Sciatic nerve (tissue), 2 donors: Measurements from ENCODE around the gene TPD52L2. TPM values are rescaled to one million over a fixed set of nuclear protein-coding genes. Genes with fewer than 3 reads are reported as not detected.
"Not testable (repeated sequence)": the region's sequence is repeated elsewhere in the genome, so short reads cannot be mapped to it uniquely, and the experiment has no call there.

Experiments used
- ATAC-seq: fragments of 200-7000 bp; cut with Tn5 transposase; one replicate; pipeline ENCODE4 v1.9.1; 2020; ENCODE audit warnings: mild to moderate bottlenecking, moderate library complexity
- DNase-seq: peaks from one replicate; pipeline ENCODE4 v3.0.0-alpha.2; 2020; ENCODE audit warnings: low spot score
- intact Hi-C: fragments of 100-400 bp; cut with DNase I; formaldehyde crosslinking; loops from one replicate; pipeline ENCODE4 v1.14.2; 2022
- total RNA-seq: library from RNA; stranded (reverse); fragmentation: NEBNext Ultra II Directional; extraction: Animal tissue kit (Norgen Biotek cat#: 25700); gene quantifications from one replicate; pipeline ENCODE4 v1.2.1, GENCODE V29; 2021
- donor health status: DM: no; HTN: no; CAD: no.
- donor health status: DM: no; HTN: no; CAD: no.

Gene TPD52L2
- total RNA-seq, 1 donor from 2014 or later, result 69.1 TPM

DNA sequence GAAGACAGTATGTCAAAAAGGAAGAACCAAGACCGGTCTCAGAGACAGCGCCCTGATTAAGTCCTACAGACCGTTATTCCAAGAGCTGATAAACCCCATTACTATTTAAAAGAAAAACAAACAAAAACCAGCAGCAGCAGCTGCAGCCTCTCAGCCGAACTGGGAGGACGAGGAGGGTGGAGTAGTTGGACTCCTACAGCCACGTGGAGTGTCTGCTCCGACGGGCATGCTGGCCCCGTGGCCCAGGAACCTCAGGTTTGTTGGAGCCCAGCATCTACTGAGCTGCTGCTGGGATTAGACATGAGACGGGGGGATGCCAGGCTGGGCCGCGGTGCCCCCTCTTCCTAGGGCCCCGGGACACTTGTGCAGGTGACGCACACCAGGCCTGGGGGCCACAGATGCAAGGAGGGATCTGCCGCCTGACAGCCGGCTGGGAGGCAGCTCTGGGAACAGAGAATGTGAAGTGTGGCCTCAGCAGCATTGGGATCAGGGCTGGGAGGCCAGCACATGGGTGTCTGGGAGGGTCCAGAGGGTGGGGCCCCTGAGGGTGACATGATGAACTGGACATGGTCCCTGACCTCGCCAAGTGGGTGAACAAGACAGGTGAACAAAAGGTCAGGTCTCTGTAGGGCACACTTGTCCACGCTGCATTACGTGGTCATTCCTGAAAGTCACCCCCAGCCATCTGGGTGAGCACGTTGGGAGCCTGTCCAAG, 31.1 kb upstream of the TPD52L2 start:
- intact Hi-C loops, result no loop called here
- no peak for DNase-seq
- ATAC-seq, result no peak

DNA sequence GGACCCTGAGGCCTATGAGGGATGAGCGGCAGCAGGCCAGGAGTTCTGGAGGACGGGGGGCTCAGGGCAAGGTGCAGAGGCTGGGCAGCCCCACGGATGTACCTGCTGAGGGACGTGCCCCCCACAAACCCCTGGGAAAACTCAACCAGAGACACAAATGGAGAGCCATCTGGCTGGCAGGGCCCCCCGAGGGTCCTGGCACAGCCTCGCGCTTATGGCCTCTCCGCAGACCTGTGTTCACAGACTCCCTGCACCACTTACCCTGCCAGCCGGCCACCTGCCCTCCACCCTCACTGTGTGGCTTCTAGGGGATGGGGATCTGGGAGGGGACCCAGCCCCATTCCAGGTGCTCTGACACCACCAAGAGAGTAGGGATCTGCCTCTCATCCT, 30.6 kb upstream of the TPD52L2 start:
- ATAC-seq (peak; percentile 0), DNase-seq (no peak)
- intact Hi-C loops, result no loop called here

DNA sequence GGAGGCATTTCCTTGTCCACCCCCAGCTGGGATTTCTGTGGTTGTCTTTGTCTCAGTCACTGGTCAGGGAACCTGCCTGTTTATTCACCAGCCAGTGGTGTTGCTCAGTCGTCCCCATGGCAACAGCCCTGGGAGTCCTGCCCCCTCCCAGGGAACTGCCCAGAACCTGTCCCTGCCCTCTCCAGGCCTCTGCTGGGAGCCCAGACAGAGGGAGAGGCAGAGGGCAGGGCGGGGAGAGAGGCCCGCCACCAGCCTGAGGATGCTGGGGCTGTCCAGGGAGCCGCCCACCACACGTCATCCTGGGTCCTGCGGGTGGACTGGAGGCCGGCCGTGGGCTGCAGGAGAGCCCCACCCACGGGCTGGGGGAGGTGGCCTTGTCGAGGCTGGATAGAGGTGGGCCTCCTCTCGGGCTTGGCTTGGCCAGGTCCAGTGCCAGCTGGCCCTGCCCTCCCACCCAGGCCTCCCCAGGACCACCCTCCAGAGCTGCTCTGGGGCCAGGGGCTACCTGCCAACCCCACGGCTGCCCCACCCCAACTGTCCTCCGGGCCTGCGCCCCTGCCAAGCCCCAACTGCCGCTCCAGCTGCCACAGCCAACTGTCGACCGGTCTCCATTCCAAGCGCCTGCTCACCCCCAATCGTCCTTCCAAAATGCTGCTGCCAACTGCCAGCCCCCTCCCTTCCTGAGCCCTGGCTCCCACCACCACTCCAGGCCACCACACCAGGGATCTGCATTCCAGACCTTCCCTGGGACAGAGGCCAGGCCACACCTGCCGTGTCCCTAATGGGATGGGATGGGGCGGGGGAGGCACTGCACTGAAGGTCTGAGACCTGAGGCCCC, 29.8 kb upstream of the TPD52L2 start:
- intact Hi-C loops, result no loop called here
- DNase-seq (peak; percentile 89), ATAC-seq (peak; percentile 95)

DNA sequence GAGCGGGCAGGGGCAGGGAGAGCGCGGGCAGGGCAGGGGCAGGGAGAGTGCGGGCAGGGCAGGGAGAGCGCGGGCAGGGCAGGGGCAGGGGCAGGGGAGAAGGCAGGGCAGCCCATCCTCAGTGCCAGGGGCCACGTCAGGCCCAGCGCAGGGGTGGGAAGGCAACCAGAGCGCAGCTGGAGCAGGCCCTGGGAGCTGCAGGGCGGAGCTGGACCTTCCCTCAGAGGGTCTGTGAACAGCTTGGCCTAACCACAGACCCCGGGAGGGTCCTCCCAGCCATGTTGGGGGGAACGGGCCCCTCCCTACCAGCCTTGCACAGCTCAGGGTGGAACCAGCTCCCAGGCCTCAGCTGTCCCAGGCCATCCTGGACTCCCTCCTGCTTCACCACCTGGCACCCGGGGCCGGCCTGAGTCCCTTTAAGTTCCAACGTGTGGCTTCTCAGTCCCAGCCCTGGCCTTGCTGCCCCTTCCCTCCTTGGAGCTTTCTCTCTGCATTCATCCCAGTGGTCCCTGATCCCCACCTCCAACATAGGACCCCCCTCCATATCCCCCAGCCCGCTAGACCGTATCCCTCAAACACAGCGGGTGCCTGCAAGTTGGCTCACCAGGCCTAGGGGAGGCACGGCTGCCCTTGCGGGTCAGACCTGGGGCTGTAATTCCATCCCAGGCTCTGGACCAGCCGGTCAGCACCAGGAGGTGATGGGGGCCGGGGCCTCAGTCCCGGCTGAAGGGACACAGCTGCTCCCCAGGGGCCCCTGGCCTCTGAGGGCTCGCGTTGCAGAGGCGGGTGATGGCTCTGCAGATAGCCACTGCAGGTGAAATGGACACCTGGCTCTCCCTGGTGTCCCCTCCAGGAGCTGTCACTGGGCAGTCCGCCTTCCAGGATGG, 28.4 kb upstream of the TPD52L2 start:
- no peak for DNase-seq
- intact Hi-C loops, result no loop called here
- ATAC-seq, result no peak

DNA sequence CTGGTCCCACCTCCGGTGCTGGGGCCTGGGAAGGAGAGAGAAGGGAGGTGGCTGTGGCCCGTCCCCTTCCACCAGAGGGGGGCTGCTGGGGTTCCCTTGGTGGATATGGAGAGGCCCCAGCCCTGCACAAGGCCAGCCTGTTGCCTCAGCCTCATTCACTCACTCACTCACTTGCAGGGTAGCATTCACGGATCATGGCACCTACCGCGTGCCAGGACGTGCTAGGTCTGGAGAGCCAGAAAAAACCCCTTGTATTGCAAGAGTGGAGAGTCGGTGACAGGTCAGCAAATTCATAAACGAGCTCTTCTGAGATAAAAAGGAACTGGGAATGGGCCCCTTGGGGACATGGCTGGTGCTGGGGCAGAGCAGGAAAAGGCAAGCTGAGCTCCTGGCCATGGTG, 27.6 kb upstream of the TPD52L2 start:
- intact Hi-C loops, result no loop called here

DNA sequence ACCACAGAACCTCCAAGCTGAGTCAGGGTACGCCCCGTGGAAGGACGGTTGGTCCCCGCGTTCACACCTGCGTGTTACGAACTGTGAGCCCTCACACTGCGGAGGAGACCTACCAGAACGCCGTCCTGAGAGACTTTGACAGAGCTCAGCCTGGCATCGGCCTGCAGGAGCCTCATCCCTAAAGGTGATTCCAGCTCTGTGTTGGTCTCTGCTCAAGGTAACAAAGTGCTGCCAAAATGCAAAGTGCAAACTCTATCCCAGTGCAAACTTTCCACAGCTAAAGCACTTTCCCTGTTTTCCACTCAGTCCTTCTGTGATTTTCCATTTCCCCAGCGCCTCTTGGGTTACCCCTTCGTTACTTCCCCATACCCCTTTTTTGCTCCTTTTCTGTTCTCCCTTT, 25.4 kb upstream of the TPD52L2 start:
- DNase-seq (no peak), ATAC-seq (no peak)
- intact Hi-C loops, result no loop called here

More for the DNA sequence above, 27.6 kb upstream of the TPD52L2 start:
- no peak for ATAC-seq
- no peak for DNase-seq

DNA sequence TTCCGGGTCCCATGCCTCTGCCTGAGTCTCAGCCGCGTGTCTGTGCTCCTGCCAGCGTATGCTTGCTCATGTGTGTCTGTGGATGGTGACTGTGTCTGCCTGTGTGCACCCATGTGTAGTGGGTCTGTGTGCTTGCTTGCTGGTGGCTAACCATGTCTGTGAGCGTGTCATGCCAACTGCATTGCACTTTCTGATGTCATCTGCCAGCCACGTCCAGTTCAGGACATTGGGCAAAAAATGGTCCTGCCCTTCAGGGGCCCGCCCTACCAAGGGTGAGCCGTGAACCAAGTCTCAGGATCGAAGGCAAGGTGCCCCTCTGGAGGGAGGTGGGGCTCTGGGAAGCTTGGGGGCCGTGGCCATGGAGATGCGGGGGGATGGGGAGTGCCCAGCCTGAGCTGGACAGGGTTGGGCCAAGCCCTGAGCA, 24.7 kb upstream of the TPD52L2 start:
- DNase-seq (no peak), ATAC-seq (no peak)
- intact Hi-C loops, result no loop called here

DNA sequence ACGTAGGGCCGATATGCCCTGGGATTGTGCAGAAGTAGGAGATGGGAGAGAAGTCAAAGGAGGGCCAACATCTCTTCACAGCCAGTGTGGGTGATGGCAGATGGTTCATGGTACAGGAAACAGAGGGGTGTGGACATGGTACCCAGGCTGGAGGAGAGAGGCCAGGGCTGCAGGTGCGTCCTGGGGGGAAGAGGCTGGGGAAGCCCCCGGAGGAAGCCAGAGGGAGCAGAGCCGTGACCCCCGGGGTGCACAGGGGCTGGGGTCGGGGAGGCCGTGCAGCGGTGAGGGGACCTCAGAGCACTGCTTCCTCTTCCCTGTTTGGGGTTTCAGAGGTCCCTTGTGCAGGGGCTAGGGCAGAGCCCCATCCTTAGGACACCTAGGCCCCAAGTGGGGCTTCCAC, 22.8 kb upstream of the TPD52L2 start:
- intact Hi-C loops, result no loop called here
- DNase-seq (no peak), ATAC-seq (no peak)

DNA sequence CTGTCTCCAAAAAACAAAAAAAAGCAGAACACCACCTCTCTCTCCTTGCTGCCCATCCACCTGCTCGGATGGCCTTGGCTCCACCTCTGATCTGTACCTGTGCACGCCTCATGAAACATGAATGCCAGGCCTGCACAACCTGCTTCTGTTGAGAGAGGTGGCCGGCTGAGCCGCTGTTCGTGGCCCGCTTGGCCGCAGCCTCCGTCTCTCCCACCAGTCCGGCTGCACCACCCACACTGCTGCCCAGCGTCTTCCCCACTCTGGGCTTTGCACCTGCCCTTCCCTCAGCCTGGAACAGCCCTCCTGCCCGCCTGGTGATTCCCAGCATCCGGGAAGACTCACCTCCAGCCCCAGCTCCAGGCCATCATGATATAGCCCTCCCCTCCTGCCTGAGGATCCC, 21.8 kb upstream of the TPD52L2 start:
- DNase-seq (no peak), ATAC-seq (no peak)
- intact Hi-C loops, result no loop called here

DNA sequence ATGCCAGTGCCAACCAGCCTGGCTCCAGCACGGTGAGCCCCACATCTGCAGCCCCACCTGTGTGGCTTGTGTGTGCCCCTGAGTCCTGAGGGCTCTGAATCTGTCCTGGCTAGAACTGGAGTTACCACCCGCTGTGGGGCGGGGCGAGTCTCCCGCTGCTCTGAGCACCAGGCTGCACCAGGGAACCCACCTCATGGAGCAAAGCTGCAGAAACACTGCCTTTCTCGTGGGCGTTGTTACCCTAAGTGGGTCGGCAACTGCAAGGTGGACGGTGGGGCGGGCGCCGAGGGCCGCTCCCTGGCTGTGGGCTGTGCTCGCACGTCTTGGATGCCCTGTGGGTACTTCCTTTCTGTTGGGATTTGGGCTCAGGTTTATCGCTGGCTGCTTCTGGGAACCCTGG, 21.3 kb upstream of the TPD52L2 start:
- ATAC-seq (no peak), DNase-seq (no peak)
- intact Hi-C loops, result no loop called here

DNA sequence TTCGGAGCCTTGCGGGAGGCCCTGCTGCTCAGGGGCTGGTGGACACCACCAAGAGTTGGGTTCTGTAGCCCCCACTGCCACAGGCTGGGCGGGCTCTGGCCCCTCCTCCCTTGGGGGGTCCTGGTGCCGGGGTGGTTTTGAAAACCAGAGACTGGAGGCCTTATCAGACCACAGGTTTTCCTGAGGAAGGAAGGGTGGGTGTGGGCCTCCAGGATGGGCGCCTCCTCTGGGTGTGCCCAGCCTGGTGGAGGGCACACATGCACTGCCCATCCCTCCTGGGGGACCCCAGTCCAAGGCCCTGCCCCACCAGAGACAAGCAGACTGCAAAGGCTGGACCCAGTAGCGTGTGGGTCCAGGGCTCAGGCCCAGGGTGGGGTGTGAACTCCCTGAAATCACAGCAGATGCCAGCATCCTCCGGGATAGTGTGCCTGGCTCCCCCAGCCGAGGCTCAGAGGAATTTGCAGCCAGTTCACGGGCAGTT, 20.5 kb upstream of the TPD52L2 start:
- DNase-seq (no peak), ATAC-seq (no peak)
- intact Hi-C loops, result no loop called here

DNA sequence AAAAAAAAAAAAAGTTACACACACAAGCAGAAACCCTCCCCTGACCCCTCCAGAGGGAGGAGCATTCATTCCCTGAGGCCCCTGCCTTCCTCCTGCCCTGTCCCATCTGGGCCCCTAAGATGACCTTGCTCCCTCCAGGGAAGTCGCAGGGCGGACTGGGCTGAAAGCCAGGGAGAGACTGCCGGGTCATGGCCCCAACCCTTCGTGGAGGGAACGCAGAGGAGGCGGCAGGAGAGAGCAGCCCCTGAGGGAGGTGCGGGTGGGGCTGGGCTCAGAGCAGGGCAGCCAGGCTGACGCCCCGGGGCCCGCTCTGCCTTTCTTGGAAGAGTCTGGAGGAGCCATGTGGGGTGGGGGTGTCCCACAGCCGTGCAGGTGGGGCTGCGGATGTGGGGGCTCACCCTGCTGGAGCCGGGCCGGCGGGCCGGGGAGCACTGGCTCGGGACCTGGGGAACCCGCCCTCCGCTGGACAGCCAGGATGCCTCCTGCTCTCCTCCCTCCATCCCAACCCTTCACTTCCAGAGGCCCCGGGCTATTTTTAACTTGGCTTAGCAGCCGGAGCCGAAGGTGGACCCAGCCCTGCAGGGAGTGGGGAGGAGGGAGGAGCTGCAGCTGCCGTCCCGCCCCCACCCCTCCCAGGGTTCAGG, 18.8 kb upstream of the TPD52L2 start:
- intact Hi-C loops, result no loop called here
- ATAC-seq (peak; percentile 83), DNase-seq (no peak)

DNA sequence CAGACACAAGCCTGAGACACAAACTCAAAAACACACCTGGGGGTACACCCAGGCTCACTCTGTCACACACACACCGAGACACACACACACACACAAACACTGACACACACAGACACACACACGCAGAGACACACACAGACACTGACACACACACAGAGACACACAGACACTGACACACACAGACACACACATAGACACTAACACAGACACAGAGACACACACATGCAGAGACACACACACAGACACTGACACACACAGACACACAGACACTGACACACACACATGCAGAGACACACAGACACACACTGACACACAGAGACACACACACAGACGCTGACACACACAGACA, 18.2 kb upstream of the TPD52L2 start:
- no peak for DNase-seq
- intact Hi-C loops, result no loop called here
- no peak for ATAC-seq

DNA sequence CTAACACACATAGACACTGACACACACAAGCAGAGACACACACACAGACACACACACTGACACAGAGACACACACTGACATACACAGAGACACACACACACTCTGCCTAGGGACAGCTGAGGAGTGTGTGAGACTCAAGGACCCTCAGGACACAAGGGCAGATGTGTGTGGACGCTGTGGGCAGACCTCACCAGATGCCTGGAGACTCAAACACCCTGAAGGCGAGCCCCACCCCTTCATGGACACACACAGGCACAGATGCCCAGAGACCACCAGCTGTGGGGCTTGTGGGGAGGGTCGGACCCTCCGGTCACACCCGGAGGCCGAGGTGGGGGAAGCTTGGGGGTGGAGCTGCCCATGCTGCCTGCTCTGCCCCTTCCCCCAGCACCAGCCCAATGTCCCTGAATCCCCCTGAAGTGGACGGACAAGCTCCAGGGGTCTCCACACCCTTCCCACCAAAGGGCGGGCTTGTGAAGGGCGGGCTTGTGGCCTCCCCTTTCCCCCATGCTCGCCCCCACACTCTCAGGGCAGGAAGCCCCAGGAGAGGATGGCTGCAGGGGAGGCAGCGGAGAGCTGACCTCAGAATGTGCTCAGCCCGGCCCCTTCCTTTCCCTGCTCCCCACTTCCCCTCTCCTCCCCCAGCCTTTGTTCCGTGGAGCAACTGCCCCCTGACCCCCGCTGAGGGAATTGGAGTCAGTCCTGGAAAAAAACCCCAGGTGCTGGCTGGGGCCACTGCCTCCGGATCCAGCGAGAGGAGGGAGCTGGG, 17.6 kb upstream of the TPD52L2 start:
- ATAC-seq (peak; percentile 75), DNase-seq (no peak)
- intact Hi-C loops, result no loop called here

DNA sequence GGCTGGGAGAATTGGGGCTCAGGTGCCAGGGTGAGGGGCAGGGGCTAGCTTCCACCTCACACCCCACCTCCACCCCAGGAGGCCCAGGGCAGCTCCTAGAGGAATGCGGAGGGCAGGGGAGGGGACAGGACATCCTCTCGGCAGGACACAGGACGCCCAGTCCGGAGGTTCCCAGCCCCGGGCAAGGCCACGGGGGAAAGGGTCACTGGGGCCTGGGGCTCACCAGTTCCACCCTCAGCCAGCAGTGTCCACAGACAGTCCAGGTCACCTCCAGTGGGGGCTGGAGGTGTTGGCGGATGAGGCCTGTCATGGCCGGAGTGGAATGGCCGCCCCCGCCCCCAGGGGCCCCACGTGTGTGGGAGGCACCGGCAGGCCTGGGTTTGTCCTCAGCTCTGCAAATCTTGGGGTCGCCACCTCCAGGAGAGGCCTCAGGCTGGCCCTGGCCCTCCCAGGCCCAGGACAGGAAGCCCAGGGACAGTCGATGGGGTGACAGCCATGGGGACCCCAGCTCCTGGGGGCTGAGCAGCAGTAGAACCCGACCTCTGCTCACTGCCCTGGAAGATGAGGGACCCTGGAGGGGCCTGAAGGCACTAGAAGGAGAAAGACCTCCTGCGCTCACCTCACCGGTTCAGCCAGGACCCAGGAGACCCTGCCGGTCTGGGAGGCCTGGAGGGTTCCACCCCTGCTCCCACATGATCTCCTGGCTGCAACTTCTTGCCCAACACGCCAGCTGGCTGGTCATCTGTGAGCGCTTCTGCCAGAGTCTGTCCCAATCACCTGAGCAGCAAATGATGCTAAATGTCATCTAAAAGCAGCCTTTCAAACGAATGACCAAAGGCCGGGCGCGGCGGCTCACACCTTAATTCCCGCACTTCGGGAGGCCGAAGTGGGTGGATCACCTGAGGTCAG, 16.8 kb upstream of the TPD52L2 start:
- intact Hi-C loops, result no loop called here
- no peak for DNase-seq
- ATAC-seq, result no peak

DNA sequence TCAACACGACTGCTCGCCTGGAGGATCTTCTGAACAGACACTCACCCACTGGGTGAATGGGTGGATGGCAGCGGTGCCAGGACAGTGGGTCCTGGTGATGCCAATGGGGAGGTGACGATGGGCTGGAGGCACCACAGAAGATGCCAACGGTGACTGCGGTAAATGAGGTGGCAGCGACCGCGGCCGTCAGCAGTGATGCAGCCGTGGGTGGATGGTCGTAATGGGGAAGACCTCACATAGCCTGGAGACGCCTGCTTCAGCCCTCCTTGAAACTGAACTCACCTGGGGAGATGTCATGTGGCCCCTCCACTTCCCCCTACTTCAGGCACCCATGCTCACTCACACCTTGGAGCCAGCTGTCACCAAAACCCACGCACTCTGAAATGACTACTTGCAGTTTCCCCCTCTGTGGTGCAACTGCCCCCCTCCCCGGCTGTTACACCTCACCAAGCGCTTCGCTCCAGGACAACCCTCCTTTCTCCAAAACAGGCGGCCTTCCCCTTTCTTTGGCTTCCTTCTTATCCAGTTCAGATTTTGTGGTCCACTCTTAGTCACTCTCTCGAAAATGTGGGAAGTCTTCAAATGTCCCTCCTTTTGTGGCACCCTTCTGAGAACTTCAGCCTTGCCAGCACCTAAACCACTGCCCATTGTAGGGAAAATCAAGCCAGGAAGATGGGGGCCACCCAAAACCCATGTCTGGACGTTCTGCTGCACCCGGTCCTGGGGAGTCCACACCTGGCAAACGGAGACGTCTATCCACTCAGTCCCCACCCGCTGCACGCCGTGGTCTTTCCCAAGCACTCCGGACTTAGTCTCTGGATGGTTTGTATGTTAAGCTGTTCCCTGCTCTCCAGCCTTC, 14.2 kb upstream of the TPD52L2 start:
- intact Hi-C loops, result no loop called here
- no peak for DNase-seq
- no peak for ATAC-seq

DNA sequence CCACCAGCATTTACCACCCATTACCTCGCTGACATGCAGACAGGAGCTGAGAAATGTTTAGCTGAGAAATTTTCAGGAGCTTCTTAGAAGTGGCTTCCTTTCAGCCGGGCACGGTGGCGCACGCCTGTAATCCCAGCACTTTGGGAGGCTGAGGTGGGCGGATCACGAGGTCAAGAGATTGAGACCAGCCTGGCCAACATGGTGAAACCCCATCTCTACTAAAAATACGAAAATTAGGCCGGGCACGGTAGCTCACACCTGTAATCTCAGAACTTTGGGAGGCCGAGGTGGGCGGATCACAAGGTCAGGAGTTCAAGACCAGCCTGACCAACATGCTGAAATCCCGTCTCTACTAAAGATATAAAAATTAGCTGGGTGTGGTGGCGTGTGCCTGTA, 13.5 kb upstream of the TPD52L2 start:
- DNase-seq, intact Hi-C loops: not testable (repeated sequence)

More for the DNA sequence above, 13.5 kb upstream of the TPD52L2 start:
- ATAC-seq, result not testable (repeated sequence)
